Spleen (tissue), 7 donors: Measurements from ENCODE around the gene TDRD3.

Experiments
- CTCF ChIP-seq, 11 experiments: fragments of 200-600 bp in 7 of 11; fragments of 450-650 bp in 4 of 11; sonication (generic) in 4 of 11; IDR thresholded peaks in 8 of 11; conservative IDR thresholded peaks in 3 of 11; 1 replicate in 7 of 11; 2 replicates in 4 of 11; pipeline versions ENCODE4 v1.4.0 to v1.8.0; 2016 to 2021; ENCODE audit warnings: antibody characterized with exemption in 11 of 11, inconsistent platforms in 4 of 11, mild to moderate bottlenecking in 1 of 11
- POLR2A ChIP-seq, 3 donors: fragments of 450-650 bp; IDR thresholded peaks; one replicate each; pipeline ENCODE4 v1.5.1; 2017; ENCODE audit warnings: antibody characterized with exemption in 3 of 3, mild to moderate bottlenecking in 1 of 3
- donor health status: DM: no; HTN: no; CAD: no; lungs with moderate emphysema.
- donor health status: DM: no; HTN: no; CAD: no.
- donor health status: DM: no; HTN: no; CAD: no.

DNA sequence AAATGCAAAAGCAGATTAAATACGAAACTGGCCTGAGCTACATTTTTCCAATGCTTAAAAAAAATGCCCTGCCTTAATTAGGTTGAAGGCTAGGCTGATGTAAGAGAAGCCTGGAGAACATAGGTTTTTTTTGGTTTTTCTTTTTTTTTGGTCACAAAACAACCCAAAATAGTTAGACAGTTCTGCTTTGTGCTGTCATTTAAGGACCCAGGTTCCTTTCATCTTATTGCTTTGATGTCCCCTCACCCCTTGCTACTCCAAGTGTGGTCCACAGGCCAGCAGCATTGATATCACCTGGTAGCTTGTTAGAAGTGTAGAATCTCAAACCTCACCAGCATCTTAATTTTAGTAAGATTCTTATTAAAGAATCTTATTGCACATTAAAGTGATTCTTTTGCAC lies 14.4 kb downstream of the TDRD3 start:
- TF ChIP-seq CTCF (IDR thresholded peaks at IDR 0.05 in 8 of 11, conservative IDR thresholded peaks at IDR 0.05 in 3 of 11): no peak
- no peak for TF ChIP-seq POLR2A (IDR thresholded peaks at IDR 0.05)
